Fibroblast of lung (primary cell): ENCODE data around the gene CHP1.

Experiments
- EZH2 ChIP-seq: IDR thresholded peaks from 2 replicates; pipeline ENCODE4 v1.5.1; 2012; ENCODE audit warnings: low read length, control low read depth, mild to moderate bottlenecking; ENCODE audit errors: missing control alignments
- TF ChIP-seq, protein P1 (sequence below), 2 donors: IDR thresholded peaks in 1 of 2; conservative IDR thresholded peaks in 1 of 2; 1 replicate in 1 of 2; 2 replicates in 1 of 2; pipeline ENCODE4 v1.5.1; 2011 to 2012; ENCODE audit warnings: low read length in 2 of 2, control low read depth in 1 of 2, inconsistent platforms in 1 of 2, low read depth in 1 of 2, mild to moderate bottlenecking in 1 of 2

DNA sequence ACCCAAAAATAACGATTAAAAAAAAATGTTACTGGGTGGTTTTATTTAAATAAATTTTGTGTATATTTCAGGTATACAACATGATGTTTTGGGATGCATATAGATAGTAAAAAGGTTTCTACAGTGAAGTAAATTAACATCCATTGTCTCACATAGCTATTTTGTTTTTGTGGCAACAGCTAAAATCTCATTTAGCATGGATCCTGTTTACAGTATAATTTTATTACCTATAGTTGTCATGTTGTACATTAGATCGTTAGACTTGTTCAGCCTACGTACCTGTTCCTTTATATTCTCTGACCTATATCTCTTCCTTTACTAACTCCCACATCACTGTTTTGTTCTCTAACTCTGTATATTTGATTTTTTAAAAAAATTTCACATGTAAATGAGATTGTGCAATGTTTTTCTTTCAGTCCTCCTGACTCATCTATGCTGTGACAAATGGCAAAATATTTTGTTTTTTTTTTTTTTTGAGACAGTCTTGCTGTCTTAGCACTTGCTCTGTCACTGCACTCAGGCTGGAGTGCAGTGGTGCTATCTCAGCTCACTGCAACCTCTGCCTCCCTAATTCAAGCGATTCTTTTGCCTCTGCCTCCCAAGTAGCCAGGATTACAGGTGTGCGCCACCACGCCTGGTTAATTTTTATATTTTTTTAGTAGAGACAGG lies 55.7 kb downstream of the CHP1 start:
- TF ChIP-seq, protein P1, sequence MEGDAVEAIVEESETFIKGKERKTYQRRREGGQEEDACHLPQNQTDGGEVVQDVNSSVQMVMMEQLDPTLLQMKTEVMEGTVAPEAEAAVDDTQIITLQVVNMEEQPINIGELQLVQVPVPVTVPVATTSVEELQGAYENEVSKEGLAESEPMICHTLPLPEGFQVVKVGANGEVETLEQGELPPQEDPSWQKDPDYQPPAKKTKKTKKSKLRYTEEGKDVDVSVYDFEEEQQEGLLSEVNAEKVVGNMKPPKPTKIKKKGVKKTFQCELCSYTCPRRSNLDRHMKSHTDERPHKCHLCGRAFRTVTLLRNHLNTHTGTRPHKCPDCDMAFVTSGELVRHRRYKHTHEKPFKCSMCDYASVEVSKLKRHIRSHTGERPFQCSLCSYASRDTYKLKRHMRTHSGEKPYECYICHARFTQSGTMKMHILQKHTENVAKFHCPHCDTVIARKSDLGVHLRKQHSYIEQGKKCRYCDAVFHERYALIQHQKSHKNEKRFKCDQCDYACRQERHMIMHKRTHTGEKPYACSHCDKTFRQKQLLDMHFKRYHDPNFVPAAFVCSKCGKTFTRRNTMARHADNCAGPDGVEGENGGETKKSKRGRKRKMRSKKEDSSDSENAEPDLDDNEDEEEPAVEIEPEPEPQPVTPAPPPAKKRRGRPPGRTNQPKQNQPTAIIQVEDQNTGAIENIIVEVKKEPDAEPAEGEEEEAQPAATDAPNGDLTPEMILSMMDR (conservative IDR thresholded peaks at IDR 0.05 in 1 of 2, IDR thresholded peaks at IDR 0.05 in 1 of 2; ENCODE audit: low read depth in 1 of 2, low read length in 2 of 2), result no peak
- no peak for TF ChIP-seq EZH2
